Measurements from ENCODE around the gene ANKS1B.

DNA sequence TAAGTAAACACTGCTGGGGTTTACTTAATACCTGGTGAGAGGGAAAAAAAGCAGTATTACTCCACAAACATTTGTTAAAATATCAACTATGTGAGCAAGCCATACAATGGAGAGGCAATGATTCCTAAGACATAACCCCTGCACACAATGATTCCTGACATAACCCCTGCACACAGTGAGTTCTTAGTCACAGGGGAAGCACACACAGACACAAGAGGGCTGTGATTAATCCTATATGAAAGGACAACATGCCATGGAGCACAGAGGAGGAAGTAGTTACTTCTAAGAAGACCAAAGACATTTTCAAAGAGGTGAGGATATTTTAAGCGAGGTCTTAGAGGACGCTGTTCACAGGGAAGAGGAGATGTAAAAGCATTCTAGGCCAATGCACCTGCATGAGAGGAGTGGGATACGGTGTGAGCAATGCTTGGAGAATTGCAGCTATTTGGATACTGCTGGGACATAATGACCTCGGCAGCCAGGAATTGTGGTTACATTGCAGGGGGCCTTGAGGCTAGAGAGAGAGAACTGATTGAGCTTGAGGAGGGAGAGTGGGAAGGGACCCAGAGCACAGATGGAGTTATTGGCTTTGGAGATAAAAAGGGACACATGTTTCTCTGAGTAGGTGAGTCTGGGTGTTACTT is 1127.7 kb downstream of the ANKS1B start:
- TF ChIP-seq, protein P1, sequence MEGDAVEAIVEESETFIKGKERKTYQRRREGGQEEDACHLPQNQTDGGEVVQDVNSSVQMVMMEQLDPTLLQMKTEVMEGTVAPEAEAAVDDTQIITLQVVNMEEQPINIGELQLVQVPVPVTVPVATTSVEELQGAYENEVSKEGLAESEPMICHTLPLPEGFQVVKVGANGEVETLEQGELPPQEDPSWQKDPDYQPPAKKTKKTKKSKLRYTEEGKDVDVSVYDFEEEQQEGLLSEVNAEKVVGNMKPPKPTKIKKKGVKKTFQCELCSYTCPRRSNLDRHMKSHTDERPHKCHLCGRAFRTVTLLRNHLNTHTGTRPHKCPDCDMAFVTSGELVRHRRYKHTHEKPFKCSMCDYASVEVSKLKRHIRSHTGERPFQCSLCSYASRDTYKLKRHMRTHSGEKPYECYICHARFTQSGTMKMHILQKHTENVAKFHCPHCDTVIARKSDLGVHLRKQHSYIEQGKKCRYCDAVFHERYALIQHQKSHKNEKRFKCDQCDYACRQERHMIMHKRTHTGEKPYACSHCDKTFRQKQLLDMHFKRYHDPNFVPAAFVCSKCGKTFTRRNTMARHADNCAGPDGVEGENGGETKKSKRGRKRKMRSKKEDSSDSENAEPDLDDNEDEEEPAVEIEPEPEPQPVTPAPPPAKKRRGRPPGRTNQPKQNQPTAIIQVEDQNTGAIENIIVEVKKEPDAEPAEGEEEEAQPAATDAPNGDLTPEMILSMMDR (IDR thresholded peaks at IDR 0.05) = no peak
- TF ChIP-seq EP300 (IDR thresholded peaks at IDR 0.05) (no peak), POLR2A (IDR thresholded peaks at IDR 0.05) (no peak)
